HG02938 (cell line): Measurements from ENCODE around the gene SPTLC3.

ENCODE experiments used
- ATAC-seq: cut with Tn5 transposase; IDR thresholded peaks from one replicate; pipeline ENCODE4 v1.9.1; 2021; ENCODE audit warnings: mild to moderate bottlenecking, moderate library complexity; ENCODE audit not compliant: unreplicated experiment

SPTLC3 gene

DNA sequence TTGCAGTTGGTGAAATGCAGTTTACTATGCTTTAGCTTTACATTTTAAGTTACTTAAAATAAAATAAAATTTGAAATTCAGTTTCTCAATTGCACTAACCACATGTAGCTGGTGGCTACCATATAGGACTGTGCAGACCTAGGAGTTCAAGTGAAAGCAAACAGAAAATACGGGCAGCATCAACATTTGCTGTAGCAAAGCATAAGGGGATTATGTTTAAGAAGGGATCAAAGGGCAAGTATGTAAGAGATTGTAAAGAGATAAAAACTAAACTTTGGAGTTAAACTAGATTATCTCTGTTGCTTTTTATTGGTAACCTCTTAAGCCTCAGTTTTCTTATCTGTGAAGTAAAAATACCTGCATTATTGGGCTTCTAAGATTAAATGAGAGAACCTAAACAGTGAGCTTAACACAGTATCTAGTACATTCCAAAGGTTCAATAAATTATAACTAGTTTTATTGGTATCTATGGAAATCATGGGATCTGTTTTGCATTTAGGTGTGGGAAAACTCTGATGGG is 81.2 kb downstream of the SPTLC3 start:
- ATAC-seq, result no peak

DNA sequence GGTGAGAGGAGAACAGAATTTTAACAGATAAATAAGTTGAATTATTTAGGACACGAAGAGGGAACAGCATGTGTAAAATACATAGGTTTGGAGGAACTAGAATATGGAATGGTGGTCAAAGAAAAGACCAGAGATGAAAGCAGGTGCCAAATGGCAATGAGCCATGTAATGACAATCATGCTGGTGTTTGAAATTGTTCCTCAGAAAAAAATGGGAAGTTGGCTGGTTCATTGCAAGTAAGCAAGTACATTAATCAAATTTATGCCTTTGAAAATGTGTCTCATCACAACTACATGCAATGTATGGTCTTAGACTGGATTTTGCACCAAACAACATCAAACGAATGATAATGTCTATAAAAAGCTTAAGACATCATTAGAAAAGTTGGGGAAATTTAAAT is 83.3 kb downstream of the SPTLC3 start:
- no peak for ATAC-seq

DNA sequence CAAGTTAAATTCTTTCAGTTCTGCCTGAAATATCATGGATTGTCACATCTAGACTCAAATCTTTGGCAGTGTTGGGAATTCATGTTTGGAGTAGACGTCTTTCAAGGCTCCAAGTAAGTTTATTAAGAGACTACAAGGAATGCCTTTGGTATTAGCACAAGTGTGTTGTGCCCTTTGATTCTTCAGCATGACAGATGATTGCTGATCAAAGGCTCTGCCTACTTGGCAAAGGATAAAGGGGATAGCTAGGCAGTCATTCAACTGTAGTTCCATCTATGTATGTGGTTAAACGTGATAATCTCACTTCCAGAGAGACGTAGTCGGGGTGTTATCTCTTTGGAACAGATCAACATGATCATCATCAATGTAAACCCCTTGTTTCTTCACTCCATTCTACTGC is 86.2 kb downstream of the SPTLC3 start:
- no peak for ATAC-seq

DNA sequence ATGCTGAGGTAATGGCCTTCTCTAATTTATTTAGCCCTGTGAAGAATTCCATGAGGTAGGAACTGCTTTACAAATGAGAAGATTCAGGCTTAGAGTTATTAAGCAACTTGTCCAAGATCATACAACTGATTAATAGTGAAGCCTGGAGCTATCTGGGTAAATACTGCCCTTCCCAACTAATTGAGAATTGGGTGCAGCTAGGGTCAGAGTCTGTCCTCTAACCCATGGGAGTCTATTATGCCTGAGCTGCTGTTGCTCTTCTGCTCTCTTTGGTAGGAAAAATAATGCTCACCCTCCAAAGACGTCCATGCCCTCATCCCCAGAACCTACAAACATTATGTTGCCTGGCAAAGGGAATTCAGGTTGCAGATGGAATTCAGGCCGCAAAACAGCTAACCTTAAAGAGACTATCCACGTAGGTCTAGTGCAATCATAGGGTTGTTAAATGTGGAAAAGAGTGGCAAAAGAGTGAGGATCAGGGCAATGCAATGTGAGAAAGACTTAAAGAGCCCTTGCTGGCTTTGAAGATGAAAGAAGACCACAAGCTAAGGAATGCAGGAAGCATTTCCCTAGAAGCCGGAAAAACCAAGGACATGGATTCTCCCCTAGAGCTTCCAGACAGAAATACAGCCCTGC is 90.1 kb downstream of the SPTLC3 start:
- no peak for ATAC-seq

GRCh38 chr20:13099676-13100075 is 90.9 kb downstream of the SPTLC3 start:
- no peak for ATAC-seq

DNA sequence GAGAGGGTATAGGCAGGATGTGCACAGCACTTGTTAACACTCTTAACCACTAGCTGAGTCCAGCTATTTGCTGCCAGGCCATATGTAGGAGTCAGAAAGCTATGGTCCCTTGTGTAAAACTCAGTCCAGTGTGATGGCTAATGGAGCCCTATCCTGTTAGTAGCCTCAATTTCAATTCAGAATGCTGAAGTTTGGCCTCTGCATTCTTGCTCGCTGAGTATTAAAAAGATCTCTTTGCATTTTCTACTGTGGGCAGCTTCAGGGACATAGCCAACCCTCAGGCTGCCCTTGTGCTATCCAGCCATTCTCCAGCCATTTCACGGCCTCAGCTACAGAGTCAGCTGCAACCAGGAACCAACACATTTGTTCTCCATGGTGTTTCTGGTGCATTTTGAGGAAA is 92.5 kb downstream of the SPTLC3 start:
- ATAC-seq, result no peak

DNA sequence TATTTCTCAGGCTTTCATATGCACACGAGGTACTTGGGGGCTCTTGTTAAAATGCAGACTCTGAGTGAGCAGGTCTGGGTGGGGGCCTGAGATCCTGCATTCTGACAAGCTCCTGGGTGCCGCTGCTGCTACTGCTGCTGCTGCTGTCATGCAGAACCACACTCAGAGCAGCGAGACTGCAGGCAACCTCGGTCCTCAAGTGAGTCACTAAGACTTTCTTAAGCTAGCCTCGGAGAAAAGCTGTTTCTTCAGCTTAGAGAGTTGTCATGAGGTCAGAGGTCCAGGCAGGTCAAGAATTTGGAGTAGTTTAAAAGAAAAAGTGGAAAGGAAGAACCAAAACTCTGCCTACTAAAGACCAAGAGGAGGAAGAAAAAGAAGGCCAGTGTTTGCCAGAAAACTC is 92.9 kb downstream of the SPTLC3 start:
- no peak for ATAC-seq

DNA sequence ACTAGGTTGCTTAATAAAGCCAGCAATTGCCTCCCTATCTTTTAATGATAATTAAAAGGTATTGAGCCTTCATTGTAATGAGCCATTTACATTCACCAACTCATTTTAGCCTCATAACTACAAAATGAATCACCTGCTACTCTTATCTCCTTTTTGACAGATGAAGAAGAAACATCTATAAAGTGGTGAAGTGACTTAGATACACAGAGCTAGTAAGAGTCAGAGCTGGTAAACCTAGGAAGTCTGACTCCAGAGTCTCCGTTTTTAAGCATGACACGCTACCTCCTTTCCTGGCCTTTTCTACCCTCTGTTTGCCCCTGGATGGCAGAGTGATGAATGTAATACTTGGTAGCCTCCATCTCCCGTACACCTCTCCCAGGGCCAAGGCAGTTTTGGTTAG is 93.5 kb downstream of the SPTLC3 start:
- ATAC-seq, result no peak

DNA sequence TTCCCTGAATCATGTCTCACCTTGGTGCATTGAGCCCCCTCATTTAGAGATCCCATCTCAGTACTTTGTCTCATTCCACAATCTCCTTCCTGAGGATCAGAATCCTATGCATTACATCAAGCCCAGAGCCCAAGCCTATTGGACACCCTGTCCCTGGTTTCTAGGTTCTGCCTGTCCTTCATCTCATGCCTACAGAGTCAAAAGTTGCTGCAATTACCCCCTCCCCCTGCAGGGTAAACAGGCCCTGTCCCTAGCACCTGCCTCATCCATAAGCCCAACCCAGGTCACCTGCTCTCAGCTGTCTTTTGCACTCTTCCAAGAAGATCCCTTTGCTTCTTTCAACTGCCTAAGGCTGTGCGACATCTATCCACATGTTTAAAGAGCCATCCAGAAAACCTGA is 93.9 kb downstream of the SPTLC3 start:
- ATAC-seq, result no peak

GRCh38 chr20:13105039-13105438 is 96.3 kb downstream of the SPTLC3 start:
- ATAC-seq, result no peak

- no peak for ATAC-seq
Measured at GRCh38 chr20:13105864-13106457, 97.2 kb downstream of the SPTLC3 start.

DNA sequence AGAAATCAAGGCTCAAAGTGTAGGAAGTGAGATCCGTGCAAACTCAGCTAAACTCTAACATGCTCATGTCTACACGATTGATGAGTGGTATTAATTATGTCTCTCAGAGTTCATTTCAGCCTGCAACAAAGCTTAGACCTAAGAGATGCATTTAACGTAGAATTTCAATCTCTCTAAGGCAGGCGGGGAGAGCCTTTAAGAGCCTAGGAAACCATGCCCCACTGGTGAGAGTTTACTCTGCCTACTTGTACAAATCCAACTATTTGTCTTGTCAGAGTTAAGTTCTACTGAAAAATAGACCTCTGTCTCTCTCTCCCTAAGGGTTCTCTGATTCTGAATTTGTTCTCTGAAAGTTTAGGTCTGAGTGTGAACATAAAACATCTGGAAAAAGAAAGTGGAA is 100.9 kb downstream of the SPTLC3 start:
- ATAC-seq, result no peak

DNA sequence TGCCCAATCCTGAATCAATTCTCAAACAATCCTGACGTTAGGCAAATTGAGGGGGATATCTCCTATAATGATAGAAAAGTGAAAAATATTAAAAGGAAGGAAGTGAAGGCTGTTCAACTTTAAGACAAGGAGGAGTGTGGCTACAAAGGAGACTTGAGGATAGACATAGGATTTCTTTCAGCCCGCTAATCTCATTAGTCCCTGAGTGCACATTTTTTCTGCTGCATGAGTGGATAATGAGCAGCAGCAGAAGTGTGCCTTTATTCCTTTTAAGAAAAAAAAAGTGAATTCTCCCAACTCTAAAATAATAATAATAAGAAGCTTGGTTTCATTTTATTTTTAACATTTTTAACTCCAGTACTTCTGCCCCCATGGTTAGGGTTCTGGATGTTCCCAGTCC is 102.0 kb downstream of the SPTLC3 start:
- no peak for ATAC-seq

GRCh38 chr20:13111249-13111911 is 102.6 kb downstream of the SPTLC3 start:
- no peak for ATAC-seq

DNA sequence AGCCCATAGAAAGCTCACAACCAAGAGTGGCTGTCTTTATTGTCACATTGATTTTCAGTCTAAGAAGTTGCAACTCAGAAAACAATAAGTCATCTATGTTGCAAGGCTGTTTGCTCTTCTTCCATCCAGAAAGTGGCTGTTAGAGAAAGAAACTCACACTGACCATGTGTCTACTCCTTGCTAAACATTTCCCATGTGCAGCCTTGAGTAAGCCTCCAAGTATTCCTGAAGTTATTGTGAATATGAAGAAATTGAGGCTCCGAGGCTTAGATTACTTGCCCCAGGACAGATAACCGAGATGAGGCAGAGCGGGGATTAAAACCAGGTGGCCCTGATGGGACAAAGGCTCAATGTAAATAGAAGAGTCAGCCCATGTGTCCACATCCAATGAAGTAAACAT is 105.0 kb downstream of the SPTLC3 start:
- ATAC-seq, result no peak

GRCh38 chr20:13117200-13117599 is 108.4 kb downstream of the SPTLC3 start:
- no peak for ATAC-seq

GRCh38 chr20:13118676-13119075 is 109.9 kb downstream of the SPTLC3 start:
- no peak for ATAC-seq

- ATAC-seq, result peak; percentile 69
Measured at GRCh38 chr20:13119583-13119982, 110.8 kb downstream of the SPTLC3 start.

GRCh38 chr20:13120471-13120870 is 111.7 kb downstream of the SPTLC3 start:
- ATAC-seq, result no peak

DNA sequence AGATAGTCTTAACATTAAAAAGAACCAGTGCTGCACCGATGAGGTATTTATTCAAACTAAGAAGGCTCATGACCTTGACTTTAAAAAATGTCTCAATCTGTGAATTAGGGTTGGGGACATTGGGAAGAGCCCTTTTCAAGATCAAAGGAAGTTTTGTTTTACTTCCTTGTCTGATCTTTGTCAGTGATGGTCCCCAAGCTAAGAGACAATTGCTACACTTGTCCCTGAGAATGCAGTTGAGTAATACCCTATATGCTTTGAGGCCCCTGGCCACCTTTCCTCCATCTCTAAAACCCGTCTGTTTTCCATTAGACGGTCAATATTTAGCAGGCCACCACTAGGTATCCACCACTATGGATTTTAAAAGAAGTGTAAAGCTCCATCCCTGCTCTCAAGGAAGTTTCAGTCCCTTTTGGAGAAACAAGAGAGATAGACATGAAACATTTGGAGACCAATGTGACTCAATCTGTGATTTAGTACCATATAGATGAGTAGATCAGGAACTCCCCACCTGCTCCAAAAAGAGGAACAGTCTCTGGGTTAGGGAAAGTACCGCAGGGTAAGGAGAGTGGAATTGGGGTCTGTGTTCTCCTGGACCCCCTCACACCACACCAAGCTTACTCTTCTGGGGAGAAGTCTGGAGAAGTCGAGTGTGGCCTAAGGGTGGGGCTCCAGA is 113.2 kb downstream of the SPTLC3 start:
- ATAC-seq, result peak; percentile 60

DNA sequence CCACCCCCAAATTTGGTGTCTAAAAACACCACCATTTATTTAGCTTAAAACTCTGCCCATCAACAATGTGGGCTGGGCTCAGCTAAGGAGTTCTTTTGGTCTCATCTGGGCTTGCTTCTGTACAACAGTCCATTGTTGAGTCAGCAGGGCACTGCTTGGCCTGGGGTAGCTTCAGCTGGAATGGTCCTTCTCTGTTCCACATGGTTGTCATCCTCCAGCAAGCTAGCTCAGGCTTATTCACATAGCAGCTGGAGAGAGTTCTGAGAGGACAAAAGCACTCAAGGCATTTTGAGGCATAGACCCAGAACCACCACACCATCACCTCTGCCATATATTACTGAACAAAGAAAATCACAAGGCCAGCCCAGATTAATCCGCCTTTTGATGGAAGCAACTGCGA is 116.7 kb downstream of the SPTLC3 start:
- ATAC-seq, result no peak

- no peak for ATAC-seq
Measured at GRCh38 chr20:13128173-13128572, 119.4 kb downstream of the SPTLC3 start.
